GM19463 (cell line): ENCODE measurements around the gene GRIK3.
"Not testable (repeated sequence)": the region's sequence is repeated elsewhere in the genome, so short reads cannot be mapped to it uniquely, and the experiment has no call there.

Experiments
- ATAC-seq: cut with Tn5 transposase; IDR thresholded peaks from one replicate; pipeline ENCODE4 v1.9.1; 2021; ENCODE audit warnings: mild to moderate bottlenecking, moderate library complexity; ENCODE audit not compliant: unreplicated experiment

Gene GRIK3

DNA sequence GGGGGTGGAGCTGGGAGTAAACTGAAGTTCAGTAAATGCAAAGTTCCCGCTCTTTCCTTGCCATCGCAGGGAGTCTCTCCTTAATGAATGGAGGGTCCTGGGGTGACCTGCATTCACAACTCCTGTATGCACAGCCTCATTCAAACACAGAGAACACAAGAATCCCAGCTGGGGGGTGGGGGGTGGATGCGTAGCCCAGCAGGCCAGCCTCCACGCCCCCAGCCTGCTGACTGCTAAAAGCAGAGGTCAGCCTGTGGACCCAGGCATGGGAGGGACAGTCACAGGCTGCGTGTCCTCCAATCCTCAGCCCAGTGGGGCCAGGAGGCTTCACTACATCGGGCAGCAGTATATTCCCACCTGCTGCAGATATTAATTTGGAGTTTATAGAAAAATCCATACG lies 263.1 kb downstream of the GRIK3 start:
- ATAC-seq, result no peak

GRCh38 chr1:36769886-36770830 lies 264.2 kb downstream of the GRIK3 start:
- no peak for ATAC-seq

- ATAC-seq, result no peak
Measured at GRCh38 chr1:36768486-36769178, 265.7 kb downstream of the GRIK3 start.

DNA sequence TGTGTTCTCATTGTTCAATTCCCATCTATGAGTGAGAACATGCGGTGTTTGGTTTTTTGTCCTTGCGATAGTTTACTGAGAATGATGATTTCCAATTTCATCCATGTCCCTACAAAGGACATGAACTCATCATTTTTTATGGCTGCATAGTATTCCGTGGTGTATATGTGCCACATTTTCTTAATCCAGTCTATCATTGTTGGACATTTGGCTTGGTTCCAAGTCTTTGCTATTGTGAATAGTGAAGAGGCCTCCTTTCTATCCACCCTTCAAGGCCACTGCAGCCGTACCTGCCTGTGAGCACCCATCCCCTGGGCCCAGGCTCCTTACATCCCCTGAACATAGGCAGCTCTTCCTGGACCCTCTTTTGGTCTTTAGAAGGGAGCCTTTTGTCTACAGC lies 266.9 kb downstream of the GRIK3 start:
- not testable (repeated sequence) for ATAC-seq

DNA sequence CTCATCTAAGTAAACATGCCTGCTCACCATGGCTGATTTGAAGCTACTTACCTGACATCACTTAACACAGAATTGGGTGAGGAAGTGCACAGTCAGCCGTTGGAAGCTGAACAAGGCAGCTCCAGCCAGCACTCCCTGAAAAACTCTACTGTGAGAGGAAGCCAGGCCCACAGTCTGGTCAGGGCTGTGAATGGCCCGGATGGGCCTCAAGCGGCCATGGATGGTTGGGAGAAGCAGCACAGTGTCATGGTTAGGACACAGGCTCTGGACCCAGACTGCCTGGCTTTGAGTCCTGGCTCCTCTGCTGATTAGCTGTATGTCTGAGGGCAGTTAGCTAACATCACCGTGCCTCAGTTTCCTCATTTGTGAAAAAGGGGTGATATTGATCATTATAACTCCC lies 267.8 kb downstream of the GRIK3 start:
- no peak for ATAC-seq

GRCh38 chr1:36765785-36766300 lies 268.5 kb downstream of the GRIK3 start:
- no peak for ATAC-seq

DNA sequence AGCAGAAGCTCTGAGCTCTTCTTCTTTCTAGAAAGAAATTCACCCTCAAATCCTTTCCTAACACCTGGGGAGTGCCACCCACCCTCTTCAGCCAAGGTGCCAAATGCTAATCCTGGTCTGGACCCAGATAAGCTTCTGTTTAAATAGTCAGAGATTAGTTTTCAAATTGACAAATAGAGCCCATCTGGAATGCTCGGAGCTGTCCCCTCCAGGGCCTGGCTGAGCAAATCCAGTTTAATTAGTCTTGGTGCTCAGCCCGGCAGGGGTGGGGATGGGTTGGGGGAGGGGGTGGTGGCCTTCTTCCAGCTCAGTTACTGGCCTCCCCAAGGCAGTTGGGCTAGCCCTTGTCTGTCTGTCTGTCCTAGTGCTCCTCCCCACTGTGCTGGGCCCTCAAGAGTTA lies 269.5 kb downstream of the GRIK3 start:
- no peak for ATAC-seq

DNA sequence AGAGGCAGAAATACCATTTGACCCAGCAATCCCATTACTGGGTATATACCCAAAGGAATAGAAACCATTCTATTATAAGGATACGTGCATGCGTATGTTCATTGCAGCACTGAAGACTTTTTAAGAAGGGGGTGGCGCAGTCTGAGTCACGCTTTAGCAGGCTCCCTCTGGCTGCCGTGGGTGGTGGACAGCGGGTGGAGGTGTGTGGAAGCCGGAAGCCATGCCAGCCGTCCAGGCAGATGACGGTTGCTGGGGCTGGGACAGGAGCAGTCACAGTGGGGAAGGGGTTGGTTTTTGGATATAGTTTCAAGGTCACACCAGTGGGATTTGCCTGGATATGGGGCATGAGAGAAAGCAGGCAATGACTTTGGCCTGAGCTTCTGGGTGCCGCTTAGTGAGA lies 270.5 kb downstream of the GRIK3 start:
- no peak for ATAC-seq

GRCh38 chr1:36762174-36762573 lies 272.1 kb downstream of the GRIK3 start:
- ATAC-seq, result no peak

DNA sequence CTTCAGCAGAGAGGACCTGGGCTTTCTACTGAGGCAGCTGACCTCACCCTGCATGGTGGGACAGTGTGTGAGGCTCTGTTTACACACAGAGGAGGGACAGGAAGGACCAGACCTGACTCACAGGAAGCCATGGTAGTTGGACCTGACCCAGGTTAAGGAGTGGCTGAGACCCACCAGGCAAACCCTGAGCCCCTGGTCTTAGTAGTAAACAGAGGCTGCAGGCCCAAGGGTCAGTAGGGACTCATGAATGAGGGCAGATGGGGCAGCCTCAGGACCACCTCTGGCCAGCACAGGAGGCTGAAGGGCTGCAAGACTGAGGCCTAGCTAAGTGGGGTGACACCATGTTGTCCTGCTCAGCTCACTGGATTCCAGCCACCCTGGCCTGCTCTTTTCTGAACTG lies 273.2 kb downstream of the GRIK3 start:
- ATAC-seq, result no peak

- no peak for ATAC-seq
Measured at GRCh38 chr1:36760081-36760480, 274.2 kb downstream of the GRIK3 start.

- no peak for ATAC-seq
Measured at GRCh38 chr1:36759355-36759754, 275.0 kb downstream of the GRIK3 start.

- ATAC-seq, result no peak
Measured at GRCh38 chr1:36755303-36756230, 278.7 kb downstream of the GRIK3 start.

GRCh38 chr1:36754366-36754765 lies 279.9 kb downstream of the GRIK3 start:
- ATAC-seq, result no peak

GRCh38 chr1:36753451-36753850 lies 280.9 kb downstream of the GRIK3 start:
- ATAC-seq, result no peak

DNA sequence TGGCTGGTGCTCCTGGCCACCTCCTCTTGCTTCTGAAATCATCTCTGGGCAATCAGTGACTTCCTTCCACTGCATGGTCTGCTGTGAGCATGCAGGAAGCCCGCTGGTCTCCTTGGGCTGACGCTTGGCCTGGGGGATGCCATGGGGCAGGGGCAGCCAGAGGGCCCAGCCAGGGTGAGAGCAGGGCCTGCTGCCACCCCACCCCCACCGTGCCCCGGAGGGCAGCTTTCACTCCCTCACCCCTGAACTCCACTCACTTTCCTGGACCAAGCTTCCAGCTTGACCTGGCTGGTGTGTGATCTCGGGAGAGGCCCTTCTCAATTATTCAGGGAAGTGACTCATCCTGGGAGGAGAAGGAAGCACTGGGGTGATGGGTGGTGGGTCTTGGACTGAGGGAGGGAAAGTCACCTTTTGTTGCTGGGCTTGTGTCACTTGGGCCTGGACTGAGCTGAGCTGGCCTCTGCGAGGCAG lies 281.4 kb downstream of the GRIK3 start:
- ATAC-seq, result no peak

GRCh38 chr1:36752431-36752830 lies 281.9 kb downstream of the GRIK3 start:
- no peak for ATAC-seq

GRCh38 chr1:36751525-36751924 lies 282.8 kb downstream of the GRIK3 start:
- ATAC-seq, result no peak

DNA sequence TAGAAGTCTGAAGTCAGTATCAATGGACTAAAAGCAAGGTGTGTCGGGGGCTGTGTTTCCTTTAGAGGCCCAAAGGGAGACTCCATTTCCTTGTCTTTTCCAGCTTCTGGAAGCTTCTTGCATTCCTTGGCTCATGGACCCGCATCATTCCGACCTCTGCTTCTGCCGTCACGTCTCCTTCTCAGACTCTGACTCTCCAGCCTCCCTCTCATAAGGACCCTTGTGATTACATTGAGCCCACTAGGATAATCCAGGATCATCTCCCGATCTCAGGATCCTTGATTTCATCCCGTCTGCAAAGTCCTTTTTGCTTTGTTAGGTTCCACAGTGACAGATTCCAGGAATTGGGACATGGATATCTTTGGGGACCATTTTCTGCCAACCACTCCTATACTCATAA lies 285.8 kb downstream of the GRIK3 start:
- ATAC-seq, result no peak
